Measurements from ENCODE around the gene GRIK3.

Gene GRIK3

DNA sequence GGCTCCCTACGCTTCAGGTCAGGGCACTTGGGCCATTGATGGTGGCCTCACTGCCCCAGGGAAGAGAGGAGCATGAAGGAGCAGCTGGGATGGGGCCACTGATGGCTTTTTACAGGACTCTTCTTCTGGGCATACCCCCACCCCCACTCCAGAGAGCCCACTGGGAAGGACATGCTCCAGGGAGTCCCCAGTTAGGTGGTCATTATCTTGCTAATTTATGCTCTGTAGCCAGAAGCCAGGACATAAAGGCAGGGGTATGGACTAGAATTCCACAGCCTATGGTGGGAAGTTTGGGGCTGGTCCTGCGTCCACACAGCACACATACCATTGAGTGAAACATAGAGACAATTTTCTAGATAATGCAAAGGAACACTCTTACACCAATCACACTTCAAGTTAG, 8.8 kb upstream of the GRIK3 start:
- no peak for DNase-seq (ENCODE audit: low read depth in 2 of 2)

DNA sequence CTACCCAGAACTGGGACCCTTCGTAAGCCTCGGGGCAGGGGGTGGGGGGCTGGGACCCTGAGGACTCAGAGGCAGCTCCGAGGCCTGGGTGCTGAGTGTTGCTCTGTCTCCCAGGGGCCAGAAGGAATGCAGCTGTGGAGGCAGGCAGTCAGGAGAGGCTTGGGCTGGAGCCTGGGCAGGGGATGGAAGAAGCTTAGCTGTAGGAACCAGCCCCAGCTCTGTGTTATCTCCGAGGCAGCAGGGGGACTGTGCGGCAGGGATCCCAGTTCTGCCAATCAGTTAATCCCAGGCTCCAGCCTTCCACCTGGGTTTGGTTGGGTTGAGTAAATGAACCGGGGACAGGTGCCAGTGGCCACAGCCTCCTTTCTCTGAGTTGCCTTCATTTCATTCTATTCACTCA, 8.2 kb upstream of the GRIK3 start:
- no peak for DNase-seq (ENCODE audit: low read depth in 2 of 2)

DNA sequence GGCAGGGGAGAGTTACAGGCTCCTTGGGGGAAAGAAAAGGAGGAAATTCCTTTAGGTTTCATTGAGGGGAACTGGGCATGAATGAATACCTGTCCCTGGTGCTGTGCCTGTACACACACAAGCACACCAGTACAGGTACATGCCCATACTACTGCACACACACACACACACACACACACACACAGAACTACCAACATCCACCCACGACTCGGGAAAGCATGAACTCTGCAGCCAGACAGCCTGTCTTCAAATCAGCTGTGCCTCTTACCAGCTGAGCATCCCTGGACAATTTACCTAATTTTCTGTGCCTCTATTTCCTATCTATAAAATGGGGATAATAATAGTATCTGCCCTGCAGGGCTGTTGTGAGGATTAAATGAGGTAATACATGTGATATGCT, 7.2 kb upstream of the GRIK3 start:
- DNase-seq (ENCODE audit: low read depth in 2 of 2): no peak

DNA sequence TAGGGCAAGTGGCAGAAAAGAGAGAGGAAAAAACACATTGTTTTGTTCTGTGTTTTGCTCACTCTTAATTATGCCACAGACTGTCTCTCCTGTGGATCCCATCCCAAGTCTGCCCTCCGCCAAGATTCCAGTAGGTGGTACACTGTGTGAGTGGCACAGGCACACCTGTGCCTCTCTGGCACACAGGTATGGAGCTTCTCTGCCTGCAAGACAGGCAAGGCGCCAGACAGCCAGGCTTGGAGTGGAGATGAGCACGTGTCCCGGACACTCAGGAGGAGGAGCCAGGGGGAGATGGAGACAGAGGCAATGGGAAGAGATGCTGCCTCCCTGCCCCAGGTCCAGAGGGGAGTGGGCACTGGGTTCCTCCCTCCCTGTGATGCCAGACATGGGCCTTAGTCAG, 6.5 kb upstream of the GRIK3 start:
- DNase-seq (ENCODE audit: low read depth in 2 of 2): no peak

DNA sequence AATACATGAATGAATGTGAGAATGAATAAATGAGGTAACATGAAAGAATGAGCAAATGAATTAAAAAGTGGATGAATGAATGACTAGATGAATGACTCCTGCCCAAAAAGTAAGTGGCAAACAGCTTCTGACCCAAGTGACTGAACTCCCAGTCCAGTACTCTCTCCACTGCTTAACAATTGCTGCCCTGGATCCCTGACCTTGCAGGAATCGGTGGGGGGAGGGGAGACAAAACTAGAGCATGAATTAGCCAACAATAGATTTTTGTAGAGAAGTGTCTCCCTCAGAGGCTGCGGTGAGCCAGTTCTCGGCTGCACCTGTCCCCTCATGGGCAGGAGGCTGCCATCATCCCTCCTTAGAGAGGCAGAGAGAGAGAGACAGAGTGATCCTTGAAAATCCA, 5.9 kb upstream of the GRIK3 start:
- DNase-seq (ENCODE audit: low read depth in 2 of 2): no peak

DNA sequence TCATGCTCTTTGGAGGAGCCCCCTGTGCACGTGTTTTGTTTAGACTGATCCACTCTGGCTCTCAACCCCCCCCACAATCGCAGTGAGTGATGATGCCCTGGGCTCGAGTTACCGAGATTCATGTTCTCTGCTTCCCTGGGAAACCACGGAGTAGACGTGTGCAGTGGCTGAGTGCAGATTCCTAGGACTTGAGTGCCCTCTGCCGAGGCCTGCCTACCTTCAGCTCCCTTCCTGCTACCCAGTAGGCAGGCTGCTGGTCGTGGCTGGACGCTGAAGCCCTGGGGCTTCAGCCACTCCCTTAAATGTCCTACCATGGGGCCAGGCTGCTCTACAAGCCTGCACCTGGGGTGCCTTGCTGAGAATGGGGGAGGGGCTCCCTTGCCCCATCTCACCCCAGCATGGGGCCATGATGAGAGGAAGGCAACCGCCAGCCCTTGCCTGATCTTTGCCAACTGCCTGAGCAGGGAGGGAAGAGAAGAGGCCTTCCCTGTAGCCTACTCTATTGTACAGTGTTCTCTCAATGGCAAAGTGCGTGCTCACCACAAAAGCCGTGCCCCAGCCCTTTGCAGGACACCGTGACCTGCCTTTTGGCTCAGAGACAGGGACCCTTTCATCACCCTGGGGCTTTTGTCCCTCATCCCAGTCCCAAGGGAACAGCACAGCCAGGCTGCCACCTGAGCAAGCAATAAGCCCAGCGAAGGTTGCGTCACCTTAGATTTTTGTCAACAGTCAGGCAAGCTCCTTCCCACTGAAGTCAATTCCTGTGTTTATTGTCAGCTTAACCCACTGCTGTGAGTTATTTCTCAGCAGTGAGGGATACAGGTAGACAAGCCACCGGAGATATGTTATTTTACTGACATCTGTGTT, 4.1 kb upstream of the GRIK3 start:
- no peak for DNase-seq (ENCODE audit: low read depth in 2 of 2)

DNA sequence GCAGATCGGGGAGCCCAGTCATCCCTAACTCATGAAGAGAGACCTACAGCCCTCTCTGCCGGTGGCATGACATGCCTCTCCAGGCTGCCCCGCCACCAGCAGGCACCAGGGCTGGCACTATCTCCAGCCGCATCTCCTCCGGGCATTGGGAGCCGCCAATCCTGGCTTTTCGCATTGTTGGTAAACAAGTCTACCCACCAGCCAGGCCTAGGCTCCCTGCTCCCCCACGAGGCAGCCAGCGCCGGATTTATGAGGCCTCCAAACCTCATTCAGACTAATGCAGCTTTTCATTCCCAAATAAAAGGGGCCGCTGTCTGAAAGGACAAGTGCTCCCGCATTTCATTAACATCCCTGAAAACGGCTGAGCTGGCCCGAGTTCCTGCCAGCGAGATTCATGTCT, 3.4 kb upstream of the GRIK3 start:
- DNase-seq (ENCODE audit: low read depth in 2 of 2): no peak

DNA sequence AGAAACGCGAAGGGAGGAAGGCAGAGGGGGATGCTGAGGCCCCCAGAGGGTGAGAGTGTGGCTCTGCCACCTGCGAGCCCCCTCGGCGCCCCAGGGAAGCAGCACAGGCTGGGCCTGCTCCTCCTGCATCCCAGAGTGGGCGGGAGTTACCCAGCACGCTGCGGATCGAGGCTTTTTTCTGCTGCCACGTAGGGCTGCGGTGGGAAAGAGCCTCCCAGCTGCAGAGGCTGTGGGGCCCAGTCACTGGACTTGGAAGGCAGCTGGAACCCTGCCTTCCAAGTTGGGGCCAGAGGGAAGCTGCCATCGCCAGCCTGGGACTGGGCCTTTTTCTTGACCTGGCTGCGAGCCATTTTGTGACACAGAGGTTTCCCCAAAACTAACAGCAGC, 2.3 kb upstream of the GRIK3 start:
- DNase-seq (ENCODE audit: low read depth in 2 of 2): no peak

DNA sequence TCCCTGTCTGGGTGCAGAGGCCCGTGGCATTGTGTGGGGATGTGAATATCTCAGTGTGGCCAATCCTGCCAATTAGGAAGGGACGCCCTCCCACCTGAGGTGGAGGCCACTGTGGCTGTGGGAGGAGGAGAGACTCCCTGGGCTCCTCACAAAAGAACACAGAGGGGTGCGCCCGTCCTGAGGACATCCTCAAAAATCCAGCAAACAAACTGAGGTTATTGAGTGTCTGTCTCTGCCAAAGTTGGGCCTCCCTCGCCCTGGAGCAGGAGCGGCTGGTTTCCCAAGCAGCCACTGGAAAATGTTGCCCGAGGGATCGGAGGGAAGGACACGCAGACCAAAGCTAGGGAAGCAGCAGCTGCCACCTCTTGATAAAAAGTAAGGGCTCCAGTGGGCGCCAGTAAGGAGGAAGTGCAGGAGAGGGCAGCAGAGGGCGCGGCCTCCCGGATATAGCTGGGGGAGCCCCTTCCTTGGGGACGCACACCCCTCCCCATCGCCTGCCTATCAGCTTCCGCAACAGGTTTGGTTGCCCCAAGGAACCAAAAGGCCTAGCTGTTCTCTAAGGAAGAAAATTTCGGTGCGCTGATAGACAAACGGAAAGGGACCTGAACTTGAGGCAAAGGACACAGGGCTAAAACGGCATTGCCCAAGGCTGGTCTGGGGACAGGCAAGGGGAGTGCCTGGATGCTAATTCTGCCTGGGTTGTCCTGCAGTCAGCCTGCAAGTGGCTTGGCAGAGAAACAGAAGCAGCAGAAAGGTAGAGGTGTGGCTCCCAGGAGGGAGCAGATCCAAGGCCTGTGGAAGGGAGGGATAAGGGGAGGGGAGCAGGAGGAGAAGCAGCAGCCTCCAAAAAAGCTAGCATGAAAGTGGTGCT, 1.7 kb upstream of the GRIK3 start:
- DNase-seq (ENCODE audit: low read depth in 2 of 2): no peak

DNA sequence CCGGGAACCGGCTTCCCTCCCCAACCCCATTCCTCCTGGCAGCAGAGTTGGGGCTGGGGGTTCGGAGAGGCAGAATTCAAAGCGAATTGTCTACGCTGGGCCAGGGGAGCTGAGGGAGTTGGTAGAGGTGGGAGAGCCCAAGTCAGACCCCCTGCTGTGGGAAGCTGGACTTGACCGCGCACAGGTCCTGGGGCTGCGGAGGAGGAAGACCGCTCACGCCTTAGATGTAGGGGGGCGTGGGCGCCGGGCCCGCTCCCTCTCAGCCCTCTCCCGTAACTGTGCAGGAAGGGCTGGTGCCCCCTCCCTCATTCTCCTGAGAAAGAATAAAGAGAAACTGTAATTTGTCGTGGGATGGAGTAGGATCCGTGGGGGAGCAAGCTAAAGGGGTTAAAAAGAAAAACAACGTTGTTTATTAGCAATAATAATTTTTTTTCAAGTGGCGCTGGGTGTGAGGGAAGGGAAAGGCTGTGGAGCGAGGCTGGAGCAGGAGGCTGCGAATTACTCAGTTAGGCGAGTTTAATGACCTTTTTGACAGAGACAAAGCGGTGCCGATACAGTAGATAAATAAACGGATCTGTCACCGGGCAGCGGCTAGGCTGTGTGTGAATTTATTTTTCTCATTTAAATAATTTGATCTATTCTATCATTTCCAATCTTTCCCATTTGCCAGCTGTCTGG, 838 bp upstream of the GRIK3 start:
- DNase-seq (ENCODE audit: low read depth in 2 of 2): no peak

DNA sequence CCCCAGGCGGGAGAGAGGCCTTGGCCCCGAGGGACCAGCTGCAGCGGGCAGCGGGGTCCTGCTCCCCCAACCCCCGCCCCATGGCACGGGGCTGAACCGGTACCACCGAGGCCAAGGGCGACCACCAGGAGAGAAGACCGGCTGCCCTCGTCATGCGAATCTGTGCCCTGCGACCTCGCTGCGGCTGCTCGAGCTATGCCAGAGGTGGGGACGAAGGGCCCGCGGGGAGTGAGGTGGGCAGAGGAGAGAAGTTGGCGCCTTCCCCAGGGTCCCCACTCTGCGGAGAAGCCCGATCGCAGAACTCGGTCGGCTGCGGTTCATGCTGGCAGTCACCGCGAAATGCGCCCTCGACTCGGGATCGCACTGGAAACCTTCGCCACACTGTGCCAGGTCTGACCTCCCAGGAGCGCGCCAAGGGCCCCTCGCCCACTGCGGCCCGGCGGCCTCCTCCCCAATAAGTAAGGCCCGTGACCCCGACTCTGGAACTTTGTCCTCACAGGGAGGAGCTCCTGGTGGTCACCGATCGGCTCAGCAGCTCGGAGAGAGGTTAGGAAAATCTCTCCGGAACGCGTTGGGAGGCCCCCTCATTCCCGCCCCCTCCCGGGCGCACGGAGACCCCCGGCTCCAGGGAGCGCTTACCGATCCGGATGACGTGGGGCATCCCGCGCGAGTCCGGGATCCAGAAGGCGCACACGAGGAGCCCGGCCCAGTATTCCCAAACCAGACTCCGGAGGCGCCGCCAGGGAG, 787 bp downstream of the GRIK3 start:
- no peak for DNase-seq (ENCODE audit: low read depth in 2 of 2)

DNA sequence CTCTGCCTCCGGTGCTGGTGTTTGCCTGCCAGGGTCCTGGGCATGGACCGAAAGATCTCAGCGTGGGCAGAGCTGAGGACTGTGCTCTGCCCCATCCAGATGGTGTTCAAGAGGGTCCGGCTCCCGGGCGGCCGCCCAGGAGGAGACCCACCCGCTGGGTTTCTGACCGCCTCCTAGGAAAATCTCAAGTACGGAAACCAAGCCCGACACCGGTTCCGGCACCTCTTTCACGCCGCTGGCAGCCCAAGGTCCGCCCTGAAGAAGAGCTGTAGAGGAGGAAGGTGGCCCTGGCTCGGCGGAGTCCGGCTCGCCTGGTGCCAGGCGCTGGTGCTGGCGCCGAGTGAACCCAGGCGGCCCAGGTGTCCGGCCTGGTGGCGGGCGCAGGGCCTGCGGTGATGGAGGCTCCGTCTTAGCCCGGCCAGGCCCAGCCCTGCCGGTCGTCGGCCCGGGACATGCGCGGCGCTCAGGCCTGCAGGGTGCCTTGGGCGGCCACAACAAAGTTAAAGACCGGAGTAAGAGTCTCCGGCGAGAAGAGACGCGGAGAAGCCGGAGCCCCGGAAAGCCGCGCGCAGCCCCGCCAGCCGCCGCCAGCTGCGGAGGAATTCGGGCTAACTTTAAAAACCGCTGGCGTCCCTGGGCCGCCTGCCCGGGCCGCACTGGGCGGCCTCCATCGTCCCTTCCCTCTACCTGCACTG, 1.5 kb downstream of the GRIK3 start:
- no peak for DNase-seq (ENCODE audit: low read depth in 2 of 2)

DNA sequence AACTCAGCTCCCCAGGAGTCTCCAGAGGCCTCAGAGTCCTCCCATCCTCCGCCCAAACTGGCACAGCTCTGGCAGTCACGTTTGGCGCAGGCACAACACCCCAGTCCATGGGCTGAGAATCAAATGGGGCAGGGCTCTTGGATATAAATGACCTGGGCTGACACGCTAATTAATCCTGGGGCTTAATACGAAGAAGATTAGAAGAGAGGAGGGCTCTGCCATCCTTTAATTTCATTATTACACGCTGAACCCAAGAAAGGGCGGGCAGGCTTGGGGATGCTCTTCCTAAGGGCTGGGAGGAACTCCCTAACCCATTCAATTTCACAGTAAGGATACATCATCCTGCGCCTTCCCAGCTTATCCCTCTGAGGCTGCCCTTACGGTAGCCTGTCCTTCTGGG, 2.4 kb downstream of the GRIK3 start:
- no peak for DNase-seq (ENCODE audit: low read depth in 2 of 2)

DNA sequence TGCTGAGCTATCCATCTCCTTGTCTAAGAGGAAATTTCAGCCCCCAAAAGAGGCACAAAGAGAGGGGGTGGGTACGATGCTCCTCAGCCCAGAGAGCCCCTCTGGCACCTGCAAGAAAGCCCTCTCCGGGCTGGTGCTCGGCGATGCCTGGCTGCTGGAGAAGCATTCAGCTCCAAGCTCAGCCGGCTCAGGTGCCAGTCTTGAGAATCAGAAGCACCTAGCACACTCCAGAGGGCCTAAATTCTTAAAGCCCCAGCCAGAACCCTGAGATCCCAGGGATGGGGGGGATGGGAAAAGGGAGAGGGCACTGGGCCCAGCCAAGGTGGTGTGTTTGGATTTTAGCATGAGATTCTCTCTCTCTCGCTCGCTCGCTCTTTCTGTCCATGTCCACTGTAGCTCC, 2.9 kb downstream of the GRIK3 start:
- no peak for DNase-seq (ENCODE audit: low read depth in 2 of 2)

DNA sequence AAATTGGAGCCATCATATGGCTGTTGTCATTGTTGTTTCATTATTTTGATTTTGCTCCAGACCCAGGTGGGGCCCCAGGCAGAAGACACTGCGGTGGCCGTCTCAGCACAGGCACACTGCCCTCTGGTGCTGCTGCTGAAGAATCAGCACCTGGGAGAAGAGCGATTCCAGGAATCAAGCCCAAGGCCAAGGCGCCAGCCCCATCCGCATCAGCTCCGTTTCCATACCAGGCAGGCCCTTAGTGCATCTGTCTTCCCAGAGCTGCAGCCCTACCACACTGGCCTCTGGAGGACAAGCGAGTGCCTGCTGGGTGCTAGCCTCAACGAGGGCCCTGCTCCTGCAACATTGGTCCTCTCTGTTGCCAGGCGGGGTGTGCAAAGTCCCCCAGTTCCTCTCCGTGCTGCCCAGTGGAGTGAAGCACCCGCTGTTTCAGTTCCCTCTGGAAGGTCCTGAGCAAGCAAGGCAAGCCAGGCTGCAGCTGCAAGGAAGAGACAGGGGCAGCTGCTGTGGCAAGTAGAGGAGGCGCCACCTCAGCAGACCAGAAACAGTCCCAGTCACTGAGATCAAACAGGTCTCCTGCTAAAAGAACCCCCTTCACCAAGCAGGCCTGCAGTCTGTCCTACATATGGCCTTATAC, 5.2 kb downstream of the GRIK3 start:
- DNase-seq (ENCODE audit: low read depth in 2 of 2): no peak

DNA sequence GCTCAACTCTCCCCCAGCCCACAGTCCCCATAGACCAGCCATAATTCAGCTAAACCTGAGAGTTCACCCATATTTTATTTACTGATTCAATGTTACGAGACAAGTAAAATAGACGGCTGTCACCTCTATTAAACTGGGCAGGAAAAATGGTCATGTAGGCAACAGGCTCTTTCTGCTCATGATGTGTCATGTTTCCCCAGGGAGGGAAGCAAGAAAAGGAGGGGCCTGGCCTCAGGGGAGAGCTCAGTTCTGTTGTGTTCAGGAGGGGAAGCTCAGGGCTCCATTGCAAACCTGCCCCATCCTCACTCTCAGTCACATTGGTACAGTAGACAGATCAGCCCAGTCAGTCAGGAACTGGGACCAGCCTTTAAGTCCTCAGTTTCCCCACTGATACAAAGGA, 12.8 kb downstream of the GRIK3 start:
- no peak for DNase-seq (ENCODE audit: low read depth in 2 of 2)

DNA sequence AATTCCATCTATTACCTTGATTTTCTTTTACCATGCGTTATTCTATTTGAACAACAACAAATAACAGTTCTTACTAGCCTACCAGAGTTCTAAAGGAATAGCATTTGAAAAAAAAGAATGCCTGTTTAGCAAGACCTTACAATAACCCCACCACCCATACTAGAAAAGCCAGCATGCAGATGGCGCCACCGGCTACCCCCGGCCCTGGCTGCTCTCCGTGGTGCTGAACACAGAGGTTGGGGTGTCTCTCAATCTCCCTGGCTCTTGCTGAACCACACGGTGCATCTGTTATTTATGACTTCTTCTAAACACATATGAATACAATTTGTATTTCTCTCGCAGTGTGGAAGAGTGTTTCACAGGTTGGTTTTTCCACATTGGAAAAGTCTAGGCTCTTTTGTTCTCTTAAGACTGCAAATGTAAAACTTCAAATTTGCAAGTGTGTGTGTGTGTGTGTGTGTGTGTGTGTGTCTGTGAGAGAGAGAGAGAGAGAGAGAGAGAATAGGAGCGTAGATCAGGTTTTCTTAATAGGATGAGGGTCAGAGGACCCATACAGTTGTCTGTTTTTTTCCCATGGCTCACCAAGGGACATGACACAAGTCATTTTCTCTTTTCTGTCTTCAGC, 13.6 kb downstream of the GRIK3 start:
- DNase-seq (ENCODE audit: low read depth in 2 of 2): no peak

DNA sequence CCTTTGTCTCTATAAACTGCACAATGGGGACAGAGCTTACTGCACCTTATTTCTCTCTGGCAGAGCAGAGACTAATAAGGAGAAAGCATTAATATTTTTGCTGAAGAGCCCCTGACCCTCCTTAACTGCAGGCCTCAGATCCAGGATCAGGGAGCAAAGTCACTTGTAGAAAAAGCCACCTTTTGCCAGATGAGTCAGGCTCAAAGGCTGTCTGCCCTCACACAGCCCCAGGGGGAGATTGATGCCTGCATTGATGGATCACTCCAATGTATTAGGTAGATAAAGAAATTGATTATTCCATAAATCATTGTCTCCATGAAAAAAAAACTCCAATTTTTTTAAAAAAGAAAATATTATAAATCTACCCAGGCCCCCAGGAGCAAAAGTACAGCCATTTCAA, 15.8 kb downstream of the GRIK3 start:
- DNase-seq (ENCODE audit: low read depth in 2 of 2): no peak

DNA sequence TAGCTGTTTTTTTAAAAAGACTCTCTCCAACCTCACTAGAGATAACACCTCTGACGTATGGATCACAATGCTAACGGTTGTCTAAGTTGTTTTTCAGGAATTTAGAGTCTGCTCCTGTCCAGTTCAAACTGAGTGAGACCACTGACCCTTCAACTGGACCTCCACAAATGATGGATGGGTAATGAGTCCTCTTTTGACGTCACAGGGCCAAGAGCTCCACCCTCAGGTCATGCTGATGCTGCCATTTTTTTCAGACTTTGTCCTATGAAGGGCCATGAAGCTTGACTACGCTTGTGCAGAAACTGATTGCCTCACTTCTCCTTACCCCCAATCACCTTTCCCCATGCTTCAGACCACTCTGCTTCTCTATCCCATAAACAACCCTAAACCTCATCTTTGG, 16.6 kb downstream of the GRIK3 start:
- DNase-seq (ENCODE audit: low read depth in 2 of 2): no peak

DNA sequence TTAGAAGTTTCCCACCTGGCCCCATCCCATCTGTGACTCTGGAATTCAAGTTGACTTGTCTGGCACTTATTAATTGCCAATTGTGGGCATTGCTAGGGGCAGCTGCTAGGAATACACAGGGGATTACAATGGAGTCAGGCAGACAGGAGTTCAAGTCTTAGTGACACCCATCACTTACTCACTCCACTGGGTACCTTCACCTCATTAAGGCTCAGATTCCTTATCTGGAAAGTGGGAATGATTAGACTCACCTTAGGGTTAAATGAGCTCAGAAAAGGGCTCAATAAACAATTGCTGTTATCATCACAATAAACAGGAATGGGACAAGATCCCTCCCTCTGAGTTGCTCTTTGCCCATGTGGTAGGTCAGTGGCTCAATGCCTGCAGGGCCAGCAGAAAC, 18.2 kb downstream of the GRIK3 start:
- no peak for DNase-seq (ENCODE audit: low read depth in 2 of 2)
